ENCODE measurements around the gene KCNIP2.

DNA sequence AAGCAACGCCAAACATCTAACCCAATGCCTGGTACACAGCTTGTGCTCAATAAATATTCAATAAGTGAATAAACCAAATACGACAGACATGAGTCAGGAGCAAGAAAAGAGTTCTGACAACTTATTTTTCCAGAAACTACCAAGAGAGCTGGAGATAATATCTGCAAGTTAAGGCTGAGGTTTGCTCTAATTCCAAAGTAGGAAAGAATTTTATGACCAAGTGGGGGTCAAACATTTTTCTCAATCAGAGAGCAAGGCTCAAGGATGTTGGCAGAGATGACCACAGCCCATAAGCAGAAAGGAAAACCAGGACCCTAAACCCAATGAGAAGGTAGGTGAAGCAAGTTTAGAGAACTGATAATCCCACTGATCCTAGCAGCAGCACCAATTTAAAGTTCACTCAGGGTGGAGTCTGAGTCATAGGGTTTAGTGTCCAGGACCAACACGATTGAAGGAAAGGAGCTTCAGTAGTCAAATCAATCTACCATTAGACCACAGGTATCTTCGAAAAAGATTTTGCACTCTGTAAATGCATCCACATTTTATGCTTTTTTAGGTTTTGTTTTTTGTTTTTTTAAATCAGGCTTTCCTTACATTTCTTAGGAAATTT, 49.3 kb upstream of the KCNIP2 start:
- TF ChIP-seq, protein P1, sequence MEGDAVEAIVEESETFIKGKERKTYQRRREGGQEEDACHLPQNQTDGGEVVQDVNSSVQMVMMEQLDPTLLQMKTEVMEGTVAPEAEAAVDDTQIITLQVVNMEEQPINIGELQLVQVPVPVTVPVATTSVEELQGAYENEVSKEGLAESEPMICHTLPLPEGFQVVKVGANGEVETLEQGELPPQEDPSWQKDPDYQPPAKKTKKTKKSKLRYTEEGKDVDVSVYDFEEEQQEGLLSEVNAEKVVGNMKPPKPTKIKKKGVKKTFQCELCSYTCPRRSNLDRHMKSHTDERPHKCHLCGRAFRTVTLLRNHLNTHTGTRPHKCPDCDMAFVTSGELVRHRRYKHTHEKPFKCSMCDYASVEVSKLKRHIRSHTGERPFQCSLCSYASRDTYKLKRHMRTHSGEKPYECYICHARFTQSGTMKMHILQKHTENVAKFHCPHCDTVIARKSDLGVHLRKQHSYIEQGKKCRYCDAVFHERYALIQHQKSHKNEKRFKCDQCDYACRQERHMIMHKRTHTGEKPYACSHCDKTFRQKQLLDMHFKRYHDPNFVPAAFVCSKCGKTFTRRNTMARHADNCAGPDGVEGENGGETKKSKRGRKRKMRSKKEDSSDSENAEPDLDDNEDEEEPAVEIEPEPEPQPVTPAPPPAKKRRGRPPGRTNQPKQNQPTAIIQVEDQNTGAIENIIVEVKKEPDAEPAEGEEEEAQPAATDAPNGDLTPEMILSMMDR (conservative IDR thresholded peaks at IDR 0.05; ENCODE audit: low read depth, low read length), result no peak
- TF ChIP-seq, protein P2, sequence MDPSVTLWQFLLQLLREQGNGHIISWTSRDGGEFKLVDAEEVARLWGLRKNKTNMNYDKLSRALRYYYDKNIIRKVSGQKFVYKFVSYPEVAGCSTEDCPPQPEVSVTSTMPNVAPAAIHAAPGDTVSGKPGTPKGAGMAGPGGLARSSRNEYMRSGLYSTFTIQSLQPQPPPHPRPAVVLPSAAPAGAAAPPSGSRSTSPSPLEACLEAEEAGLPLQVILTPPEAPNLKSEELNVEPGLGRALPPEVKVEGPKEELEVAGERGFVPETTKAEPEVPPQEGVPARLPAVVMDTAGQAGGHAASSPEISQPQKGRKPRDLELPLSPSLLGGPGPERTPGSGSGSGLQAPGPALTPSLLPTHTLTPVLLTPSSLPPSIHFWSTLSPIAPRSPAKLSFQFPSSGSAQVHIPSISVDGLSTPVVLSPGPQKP (IDR thresholded peaks at IDR 0.05; ENCODE audit: borderline replicate concordance, low read depth, low read length), result no peak
- TF ChIP-seq, protein P3, sequence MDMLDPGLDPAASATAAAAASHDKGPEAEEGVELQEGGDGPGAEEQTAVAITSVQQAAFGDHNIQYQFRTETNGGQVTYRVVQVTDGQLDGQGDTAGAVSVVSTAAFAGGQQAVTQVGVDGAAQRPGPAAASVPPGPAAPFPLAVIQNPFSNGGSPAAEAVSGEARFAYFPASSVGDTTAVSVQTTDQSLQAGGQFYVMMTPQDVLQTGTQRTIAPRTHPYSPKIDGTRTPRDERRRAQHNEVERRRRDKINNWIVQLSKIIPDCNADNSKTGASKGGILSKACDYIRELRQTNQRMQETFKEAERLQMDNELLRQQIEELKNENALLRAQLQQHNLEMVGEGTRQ (IDR thresholded peaks at IDR 0.05; ENCODE audit: low read depth, low read length), result no peak
- no peak for TF ChIP-seq MAZ (IDR thresholded peaks at IDR 0.05; ENCODE audit: borderline replicate concordance, low read depth, low read length)
- no peak for TF ChIP-seq POLR2A (IDR thresholded peaks at IDR 0.05; ENCODE audit: low read depth, low read length)
- TF ChIP-seq CEBPB (IDR thresholded peaks at IDR 0.05; ENCODE audit: low read depth, low read length), result no peak
- TF ChIP-seq MXI1 (IDR thresholded peaks at IDR 0.05; ENCODE audit: borderline replicate concordance, low read depth, low read length), result no peak
- no peak for TF ChIP-seq RCOR1 (IDR thresholded peaks at IDR 0.05; ENCODE audit: insufficient replicate concordance, low read length)
- no peak for TF ChIP-seq MAFK (IDR thresholded peaks at IDR 0.05; ENCODE audit: low read depth, low read length)

Measured in IMR-90 (cell line).